Gastroesophageal sphincter (tissue), 4 donors: ENCODE data around the gene CCSER1. TPM values are rescaled to one million over a fixed set of nuclear protein-coding genes. Genes with fewer than 3 reads are reported as not detected.

Source experiments
- ATAC-seq: fragments of 150-250 bp; one replicate; pipeline ENCODE4 v1.9.1; 2016; ENCODE audit warnings: mild to moderate bottlenecking, moderate library complexity
- H3K27ac ChIP-seq, 4 donors: fragments of 200-600 bp; sonication (generic) in 3 of 4; 1 replicate in 3 of 4; 2 replicates in 1 of 4; pipeline ENCODE4 v1.5.1; 2016 to 2019
- H3K27me3 ChIP-seq: fragments of 200-600 bp; sonication (generic); one replicate; pipeline ENCODE4 v1.5.1; 2019
- H3K36me3 ChIP-seq, 2 donors: fragments of 200-600 bp; sonication (generic); one replicate each; pipeline ENCODE4 v1.5.1; 2019; ENCODE audit warnings: control low read depth in 1 of 2
- H3K4me1 ChIP-seq, 3 donors: fragments of 200-600 bp; sonication (generic); 1 replicate in 2 of 3; 2 replicates in 1 of 3; pipeline ENCODE4 v1.5.1; 2016 to 2019; ENCODE audit warnings: control low read depth in 2 of 3
- H3K4me3 ChIP-seq, 2 donors: fragments of 200-600 bp; sonication (generic); one replicate each; pipeline ENCODE4 v1.5.1; 2019; ENCODE audit warnings: mild to moderate bottlenecking in 1 of 2, moderate library complexity in 1 of 2
- H3K9me3 ChIP-seq, 3 donors: fragments of 200-600 bp; sonication (generic); one replicate each; pipeline ENCODE4 v1.5.1; 2017 to 2019; ENCODE audit warnings: control low read depth in 2 of 3
- EP300 ChIP-seq: sonication (generic); formaldehyde crosslinking; IDR thresholded peaks from one replicate; pipeline ENCODE4 v1.6.1; 2017; ENCODE audit warnings: antibody characterized with exemption, mild to moderate bottlenecking
- POLR2A ChIP-seq, 2 donors: fragments of 450-650 bp; IDR thresholded peaks; one replicate each; pipeline ENCODE4 v1.6.1; 2017; ENCODE audit warnings: antibody characterized with exemption in 2 of 2, mild to moderate bottlenecking in 2 of 2, moderate library complexity in 1 of 2
- POLR2AphosphoS5 ChIP-seq: sonication (generic); formaldehyde crosslinking; IDR thresholded peaks from one replicate; pipeline ENCODE4 v1.6.1; 2017; ENCODE audit warnings: antibody characterized with exemption
- WGBS, 2 donors: methylation state at CpG; one replicate each; pipeline ENCODE4 v1.1.5; 2018; ENCODE audit warnings: low coverage in 1 of 2; 5-methylcytosine and 5-hydroxymethylcytosine counted together
- total RNA-seq, 4 donors: library from RNA; depleted of rRNA; stranded (reverse); fragments of >200 nt; gene quantifications; one replicate each; pipeline ENCODE4 v1.1.0, GENCODE V29; 2016
- TF ChIP-seq, protein P1 (sequence below), 4 experiments: fragments of 200-600 bp in 2 of 4; fragments of 450-650 bp in 2 of 4; sonication (generic) in 1 of 4; IDR thresholded peaks; one replicate each; pipeline ENCODE4 v1.5.1; 2017 to 2019; ENCODE audit warnings: antibody characterized with exemption in 4 of 4, mild to moderate bottlenecking in 2 of 4, moderate library complexity in 2 of 4

Gene CCSER1
- total RNA-seq, 4 donors from 2014 or later, result 2.4 to 9.3 (median 4.6) TPM

- Histone ChIP-seq H3K9me3 (no peaks in the 10 kb centered on the region), H3K27me3 (no peaks in the 10 kb centered on the region), H3K4me1 (no peaks in the 10 kb centered on the region), H3K4me3 (no peak overlapping the region), H3K36me3 (no peaks in the 10 kb centered on the region), H3K27ac (no peak overlapping the region)
- WGBS, 2 donors, result 50 to 93% methylated on average over 2 of the region's 2 CpGs
- no peak for ATAC-seq
- TF ChIP-seq, protein P1, sequence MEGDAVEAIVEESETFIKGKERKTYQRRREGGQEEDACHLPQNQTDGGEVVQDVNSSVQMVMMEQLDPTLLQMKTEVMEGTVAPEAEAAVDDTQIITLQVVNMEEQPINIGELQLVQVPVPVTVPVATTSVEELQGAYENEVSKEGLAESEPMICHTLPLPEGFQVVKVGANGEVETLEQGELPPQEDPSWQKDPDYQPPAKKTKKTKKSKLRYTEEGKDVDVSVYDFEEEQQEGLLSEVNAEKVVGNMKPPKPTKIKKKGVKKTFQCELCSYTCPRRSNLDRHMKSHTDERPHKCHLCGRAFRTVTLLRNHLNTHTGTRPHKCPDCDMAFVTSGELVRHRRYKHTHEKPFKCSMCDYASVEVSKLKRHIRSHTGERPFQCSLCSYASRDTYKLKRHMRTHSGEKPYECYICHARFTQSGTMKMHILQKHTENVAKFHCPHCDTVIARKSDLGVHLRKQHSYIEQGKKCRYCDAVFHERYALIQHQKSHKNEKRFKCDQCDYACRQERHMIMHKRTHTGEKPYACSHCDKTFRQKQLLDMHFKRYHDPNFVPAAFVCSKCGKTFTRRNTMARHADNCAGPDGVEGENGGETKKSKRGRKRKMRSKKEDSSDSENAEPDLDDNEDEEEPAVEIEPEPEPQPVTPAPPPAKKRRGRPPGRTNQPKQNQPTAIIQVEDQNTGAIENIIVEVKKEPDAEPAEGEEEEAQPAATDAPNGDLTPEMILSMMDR (IDR thresholded peaks at IDR 0.05), result no peak
- no peak for TF ChIP-seq POLR2A (IDR thresholded peaks at IDR 0.05)
- TF ChIP-seq POLR2AphosphoS5, result no peak
- no peak for TF ChIP-seq EP300
Measured at GRCh38 chr4:90757534-90758060, 630.4 kb downstream of the CCSER1 start.

- no peaks in the 10 kb centered on the region for H3K27me3 ChIP-seq
- H3K9me3 ChIP-seq, result no peaks in the 10 kb centered on the region
- no peak overlapping the region for H3K4me3 ChIP-seq
- no peak overlapping the region for H3K27ac ChIP-seq
- TF ChIP-seq POLR2A (IDR thresholded peaks at IDR 0.05) (no peak), EP300 (no peak), POLR2AphosphoS5 (no peak)
- 71 to 84% methylated on average over 1 of the region's 1 CpG for WGBS, 2 donors
- H3K36me3 ChIP-seq, result no peaks in the 10 kb centered on the region
- ATAC-seq, result no peak
- no peaks in the 10 kb centered on the region for H3K4me1 ChIP-seq
Measured at GRCh38 chr4:90760059-90760458, 632.9 kb downstream of the CCSER1 start.

DNA sequence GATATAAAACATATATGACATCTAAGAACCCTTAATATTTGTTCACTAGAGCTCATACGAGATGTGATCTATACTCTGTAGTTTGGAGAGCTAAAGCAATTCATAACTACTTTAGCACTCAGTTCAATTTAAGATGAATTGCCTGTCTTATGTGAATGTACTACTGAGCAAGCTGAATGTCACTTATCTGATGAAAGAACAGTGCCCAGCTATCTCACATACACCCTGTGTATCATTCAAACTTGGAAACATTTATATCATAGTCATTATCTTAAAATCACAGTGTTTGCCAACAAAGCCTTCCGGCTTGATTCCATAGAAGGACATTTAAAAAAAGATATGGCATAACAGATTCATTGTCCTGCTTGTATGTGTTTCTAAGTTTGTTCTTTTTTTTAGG, 639.6 kb downstream of the CCSER1 start:
- Histone ChIP-seq H3K27ac (no peak overlapping the region), H3K9me3 (no peaks in the 10 kb centered on the region), H3K4me3 (no peak overlapping the region), H3K27me3 (no peaks in the 10 kb centered on the region), H3K4me1 (no peaks in the 10 kb centered on the region), H3K36me3 (no peaks in the 10 kb centered on the region)
- 78 to 80% methylated on average over 2 of the region's 2 CpGs for WGBS, 2 donors
- TF ChIP-seq, protein P1 (IDR thresholded peaks at IDR 0.05), result no peak
- no peak for TF ChIP-seq POLR2AphosphoS5
- no peak for TF ChIP-seq POLR2A (IDR thresholded peaks at IDR 0.05)
- no peak for TF ChIP-seq EP300
- no peak for ATAC-seq

DNA sequence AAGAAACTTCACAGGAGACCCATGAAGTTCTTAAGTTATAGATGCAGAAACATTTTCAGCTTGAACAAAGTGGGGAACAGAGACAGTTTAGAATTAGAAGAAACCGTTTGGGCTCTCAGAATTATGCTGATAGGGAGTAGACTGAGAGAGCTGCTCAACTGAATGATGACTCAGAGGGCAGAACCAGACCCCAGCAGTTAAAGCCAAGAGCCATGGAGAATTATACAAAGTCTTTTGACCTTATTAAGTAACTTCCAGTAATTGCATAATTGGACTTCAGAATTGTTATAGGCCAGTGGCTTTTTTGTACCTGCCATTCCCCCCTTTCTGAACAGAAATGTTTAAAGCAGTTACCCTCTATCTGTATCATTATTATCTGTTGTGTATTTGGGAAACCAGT, 642.1 kb downstream of the CCSER1 start:
- TF ChIP-seq EP300, result no peak
- TF ChIP-seq POLR2A (IDR thresholded peaks at IDR 0.05), result no peak
- TF ChIP-seq POLR2AphosphoS5, result no peak
- TF ChIP-seq, protein P1 (IDR thresholded peaks at IDR 0.05), result no peak
- H3K36me3 ChIP-seq, result no peaks in the 10 kb centered on the region
- no peaks in the 10 kb centered on the region for H3K27me3 ChIP-seq
- no peak overlapping the region for H3K27ac ChIP-seq
- H3K4me3 ChIP-seq, result no peak overlapping the region
- H3K9me3 ChIP-seq, result no peaks in the 10 kb centered on the region
- 31 to 63% methylated on average over 1 of the region's 1 CpG for WGBS, 2 donors
- no peak for ATAC-seq
- no peaks in the 10 kb centered on the region for H3K4me1 ChIP-seq

- WGBS, 2 donors, result 71 to 83% methylated on average over 1 of the region's 1 CpG
- no peak for ATAC-seq
Measured at GRCh38 chr4:90780193-90780592, 653.0 kb downstream of the CCSER1 start.

More at GRCh38 chr4:90780193-90780592, 653.0 kb downstream of the CCSER1 start:
- no peak for TF ChIP-seq EP300
- TF ChIP-seq POLR2A (IDR thresholded peaks at IDR 0.05), result no peak
- TF ChIP-seq, protein P1 (IDR thresholded peaks at IDR 0.05), result no peak
- TF ChIP-seq POLR2AphosphoS5, result no peak
- no peak overlapping the region for H3K4me3 ChIP-seq
- H3K36me3 ChIP-seq, result no peaks in the 10 kb centered on the region
- H3K27ac ChIP-seq, result no peak overlapping the region
- H3K27me3 ChIP-seq, result no peaks in the 10 kb centered on the region
- H3K9me3 ChIP-seq, result no peaks in the 10 kb centered on the region
- no peaks in the 10 kb centered on the region for H3K4me1 ChIP-seq
